SK-N-SH (cell line): ENCODE results near the gene PFKP.

Source experiments
- CTCF ChIP-seq: fragments of 200-600 bp; sonication (generic); IDR thresholded peaks from 2 replicates; pipeline ENCODE4 v1.6.1; 2017; ENCODE audit warnings: antibody characterized with exemption, mild to moderate bottlenecking, moderate library complexity
- EP300 ChIP-seq, 2 experiments: IDR thresholded peaks; 2 replicates each; pipeline versions ENCODE4 v1.4.0 to v1.6.1; 2012; ENCODE audit warnings: borderline replicate concordance in 1 of 2, low read depth in 1 of 2, low read length in 1 of 2
- EZH2phosphoT487 ChIP-seq: fragments of 200-600 bp; sonication (generic); IDR thresholded peaks from 2 replicates; pipeline ENCODE4 v1.6.1; 2017; ENCODE audit warnings: low read depth, mixed run types, mild to moderate bottlenecking, antibody characterized with exemption, moderate library complexity, borderline replicate concordance
- MXI1 ChIP-seq: IDR thresholded peaks from 2 replicates; pipeline ENCODE4 v1.6.1; 2012; ENCODE audit warnings: mild to moderate bottlenecking, low read depth, low read length, improper control_type of control experiment
- POLR2AphosphoS5 ChIP-seq: IDR thresholded peaks from 2 replicates; pipeline ENCODE4 v1.6.1; 2012; ENCODE audit warnings: low read depth, low read length
- RAD21 ChIP-seq: IDR thresholded peaks from 2 replicates; pipeline ENCODE4 v1.6.1; 2012; ENCODE audit warnings: mild to moderate bottlenecking, low read length
- TCF12 ChIP-seq: IDR thresholded peaks from 2 replicates; pipeline ENCODE4 v1.4.0; 2012
- USF2 ChIP-seq: fragments of 150-350 bp; IDR thresholded peaks from 2 replicates; pipeline ENCODE4 v1.6.1; 2017; ENCODE audit warnings: antibody characterized with exemption, low read length, low read depth, borderline replicate concordance
- TF ChIP-seq, protein P1 (sequence below): IDR thresholded peaks from 2 replicates; pipeline ENCODE4 v1.6.1; 2012; ENCODE audit warnings: mild to moderate bottlenecking, low read depth, low read length, moderate library complexity
- TF ChIP-seq, protein P2 (sequence below): IDR thresholded peaks from 2 replicates; pipeline ENCODE4 v1.4.0; 2012; ENCODE audit warnings: low read depth

DNA sequence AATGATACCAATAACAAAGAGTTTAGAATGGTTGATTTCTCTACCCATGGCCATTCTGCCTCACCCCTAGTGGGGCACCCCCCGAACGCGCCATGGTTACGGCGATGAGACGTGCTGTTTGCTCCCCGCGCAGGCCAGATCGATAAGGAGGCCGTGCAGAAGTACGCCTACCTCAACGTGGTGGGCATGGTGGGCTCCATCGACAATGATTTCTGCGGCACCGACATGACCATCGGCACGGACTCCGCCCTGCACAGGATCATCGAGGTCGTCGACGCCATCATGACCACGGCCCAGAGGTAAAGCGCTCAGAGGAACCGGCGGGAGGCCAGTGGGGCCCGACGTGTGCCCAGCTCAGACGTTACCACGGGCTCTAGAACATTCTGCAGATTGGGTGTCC, 36.3 kb downstream of the PFKP start:
- TF ChIP-seq CTCF (no peak), TCF12 (no peak), USF2 (no peak), EP300 (IDR thresholded peaks at IDR 0.05; ENCODE audit: borderline replicate concordance in 1 of 2, low read depth in 1 of 2, low read length in 1 of 2) (no peak), EZH2phosphoT487 (no peak), MXI1 (no peak), POLR2AphosphoS5 (no peak), RAD21 (no peak)
- TF ChIP-seq, protein P1, sequence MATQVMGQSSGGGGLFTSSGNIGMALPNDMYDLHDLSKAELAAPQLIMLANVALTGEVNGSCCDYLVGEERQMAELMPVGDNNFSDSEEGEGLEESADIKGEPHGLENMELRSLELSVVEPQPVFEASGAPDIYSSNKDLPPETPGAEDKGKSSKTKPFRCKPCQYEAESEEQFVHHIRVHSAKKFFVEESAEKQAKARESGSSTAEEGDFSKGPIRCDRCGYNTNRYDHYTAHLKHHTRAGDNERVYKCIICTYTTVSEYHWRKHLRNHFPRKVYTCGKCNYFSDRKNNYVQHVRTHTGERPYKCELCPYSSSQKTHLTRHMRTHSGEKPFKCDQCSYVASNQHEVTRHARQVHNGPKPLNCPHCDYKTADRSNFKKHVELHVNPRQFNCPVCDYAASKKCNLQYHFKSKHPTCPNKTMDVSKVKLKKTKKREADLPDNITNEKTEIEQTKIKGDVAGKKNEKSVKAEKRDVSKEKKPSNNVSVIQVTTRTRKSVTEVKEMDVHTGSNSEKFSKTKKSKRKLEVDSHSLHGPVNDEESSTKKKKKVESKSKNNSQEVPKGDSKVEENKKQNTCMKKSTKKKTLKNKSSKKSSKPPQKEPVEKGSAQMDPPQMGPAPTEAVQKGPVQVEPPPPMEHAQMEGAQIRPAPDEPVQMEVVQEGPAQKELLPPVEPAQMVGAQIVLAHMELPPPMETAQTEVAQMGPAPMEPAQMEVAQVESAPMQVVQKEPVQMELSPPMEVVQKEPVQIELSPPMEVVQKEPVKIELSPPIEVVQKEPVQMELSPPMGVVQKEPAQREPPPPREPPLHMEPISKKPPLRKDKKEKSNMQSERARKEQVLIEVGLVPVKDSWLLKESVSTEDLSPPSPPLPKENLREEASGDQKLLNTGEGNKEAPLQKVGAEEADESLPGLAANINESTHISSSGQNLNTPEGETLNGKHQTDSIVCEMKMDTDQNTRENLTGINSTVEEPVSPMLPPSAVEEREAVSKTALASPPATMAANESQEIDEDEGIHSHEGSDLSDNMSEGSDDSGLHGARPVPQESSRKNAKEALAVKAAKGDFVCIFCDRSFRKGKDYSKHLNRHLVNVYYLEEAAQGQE = no peak
- TF ChIP-seq, protein P2, sequence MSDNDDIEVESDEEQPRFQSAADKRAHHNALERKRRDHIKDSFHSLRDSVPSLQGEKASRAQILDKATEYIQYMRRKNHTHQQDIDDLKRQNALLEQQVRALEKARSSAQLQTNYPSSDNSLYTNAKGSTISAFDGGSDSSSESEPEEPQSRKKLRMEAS = no peak
